Stomach (tissue), 9 donors: ENCODE measurements around the gene TK1. TPM values are rescaled to one million over a fixed set of nuclear protein-coding genes. Genes with fewer than 3 reads are reported as not detected.

Experiments used
- DNase-seq, 2 donors: peaks; one replicate each; pipeline versions ENCODE4 v3.0.0 to v3.0.0-alpha.2; 2013 to 2019
- H3K27ac ChIP-seq, 5 donors: fragments of 200-600 bp in 4 of 5; sonication (generic) in 4 of 5; one replicate each; pipeline ENCODE4 v1.5.1; 2013 to 2019; ENCODE audit warnings: mild to moderate bottlenecking in 1 of 5, moderate library complexity in 1 of 5
- H3K27me3 ChIP-seq, 3 donors: fragments of 200-600 bp; sonication (generic); one replicate each; pipeline ENCODE4 v1.5.1; 2017 to 2019; ENCODE audit warnings: mixed run types in 1 of 3
- H3K36me3 ChIP-seq, 4 donors: fragments of 200-600 bp; sonication (generic); 1 replicate in 3 of 4; 2 replicates in 1 of 4; pipeline ENCODE4 v1.5.1; 2016 to 2019
- H3K4me1 ChIP-seq, 4 donors: fragments of 200-600 bp; sonication (generic); one replicate each; pipeline ENCODE4 v1.5.1; 2016 to 2019
- H3K4me3 ChIP-seq, 4 donors: fragments of 200-600 bp; sonication (generic) in 3 of 4; one replicate each; pipeline ENCODE4 v1.5.1; 2016 to 2019; ENCODE audit warnings: mild to moderate bottlenecking in 1 of 4
- H3K9me3 ChIP-seq, 4 donors: fragments of 200-600 bp; sonication (generic); one replicate each; pipeline ENCODE4 v1.5.1; 2016 to 2019
- CTCF ChIP-seq, 7 experiments: fragments of 450-650 bp in 4 of 7; fragments of 200-600 bp in 3 of 7; sonication (generic) in 3 of 7; IDR thresholded peaks; one replicate each; pipeline ENCODE4 v1.5.1; 2016 to 2019; ENCODE audit warnings: antibody characterized with exemption in 7 of 7, control low read depth in 2 of 7, mild to moderate bottlenecking in 1 of 7
- EP300 ChIP-seq: sonication (generic); formaldehyde crosslinking; IDR thresholded peaks from one replicate; pipeline ENCODE4 v1.6.1; 2017; ENCODE audit warnings: antibody characterized with exemption
- POLR2A ChIP-seq, 4 donors: fragments of 450-650 bp; IDR thresholded peaks; one replicate each; pipeline ENCODE4 v1.6.1; 2016; ENCODE audit warnings: antibody characterized with exemption in 4 of 4, control low read depth in 2 of 4, mild to moderate bottlenecking in 1 of 4, moderate library complexity in 1 of 4
- POLR2AphosphoS5 ChIP-seq, 3 donors: sonication (generic); formaldehyde crosslinking; IDR thresholded peaks; one replicate each; pipeline ENCODE4 v1.6.1; 2016; ENCODE audit warnings: antibody characterized with exemption in 3 of 3
- WGBS, 5 donors: extraction: QIAGEN DNeasy Blood & Tissue Kit in 3 of 5; methylation state at CpG; one replicate each; pipeline versions ENCODE4 v1.1.5 to v1.1.7; 2013 to 2018; 5-methylcytosine and 5-hydroxymethylcytosine counted together
- intact Hi-C: fragments of 100-400 bp; cut with DNase I; formaldehyde crosslinking; loops from one replicate; pipeline ENCODE4 v1.15.1; 2023; ENCODE audit warnings: low total_unique reads
- polyA plus RNA-seq, 3 donors: library from polyadenylated mRNA; stranded (reverse); fragments of 200-250 nt; gene quantifications; one replicate each; pipeline ENCODE4 v1.2.3, GENCODE V29; 2013
- total RNA-seq, 5 donors: library from RNA; depleted of rRNA; stranded (reverse); fragments of >200 nt; gene quantifications; one replicate each; pipeline versions ENCODE4 v1.1.0 to v1.2.3, GENCODE V29; 2014 to 2016
- donor health status: healthy with polysubstance abuse.
- donor health status: Bipolar disorder and iron deficiency.
- donor health status: healthy.

The TK1 gene
- total and polyA plus RNA-seq, 8 donors = 4.5 to 38.1 (median 17.7) TPM

GRCh38 chr17:78127239-78127887 is 59.5 kb downstream of the TK1 start:
- no peaks in the 10 kb centered on the region for H3K9me3 ChIP-seq
- intact Hi-C loops = no loop called here
- 13 to 39% (median 19%) methylated on average over 5 to 25 of the region's 25 CpGs for WGBS, 5 donors
- peaks cover 0 to 44% (median 5%) of the 10 kb centered on the region in 3 donors for H3K27me3 ChIP-seq
- peak; percentile 57 to 83 for DNase-seq
- H3K4me3 ChIP-seq = peak overlapping the region; percentile 68 to 88 (median 72)
- H3K4me1 ChIP-seq = peaks cover 55 to 89% (median 71%) of the 10 kb centered on the region in 4 donors
- H3K27ac ChIP-seq = peak overlapping the region; percentile 63 to 91 (median 83)
- peaks cover 4 to 39% (median 26%) of the 10 kb centered on the region in 4 donors for H3K36me3 ChIP-seq
- TF ChIP-seq EP300 = no peak
- TF ChIP-seq POLR2AphosphoS5 (IDR thresholded peaks at IDR 0.05) = peak in 2 of 3 donors; percentile 57 to 59
- no peak for TF ChIP-seq POLR2A (IDR thresholded peaks at IDR 0.05)
- no peak for TF ChIP-seq CTCF (IDR thresholded peaks at IDR 0.05)

- Histone ChIP-seq H3K4me3 (peak overlapping the region in 3 of 4 donors; percentile 71 to 88 (median 72)), H3K36me3 (peaks cover 4 to 44% (median 31%) of the 10 kb centered on the region in 4 donors), H3K27me3 (peaks cover 0 to 39% (median 4%) of the 10 kb centered on the region in 3 donors), H3K4me1 (peaks cover 50 to 89% (median 67%) of the 10 kb centered on the region in 4 donors), H3K9me3 (no peaks in the 10 kb centered on the region), H3K27ac (peak overlapping the region in 4 of 5 donors; percentile 77 to 91 (median 84))
- intact Hi-C loops = no loop called here
- no peak for TF ChIP-seq POLR2A (IDR thresholded peaks at IDR 0.05)
- TF ChIP-seq EP300 = no peak
- TF ChIP-seq CTCF (IDR thresholded peaks at IDR 0.05) = no peak
- TF ChIP-seq POLR2AphosphoS5 (IDR thresholded peaks at IDR 0.05) = no peak
- DNase-seq = no peak
- WGBS, 5 donors = 31 to 85% (median 69%) methylated on average over 2 to 6 of the region's 6 CpGs
Observed at GRCh38 chr17:78126895-78127238, 60.0 kb downstream of the TK1 start.

- peaks cover 4 to 50% (median 34%) of the 10 kb centered on the region in 4 donors for H3K36me3 ChIP-seq
- intact Hi-C loops = no loop called here
- DNase-seq = peak in 1 of 2 donors; percentile 54
- H3K27me3 ChIP-seq = peaks cover 0 to 33% (median 0%) of the 10 kb centered on the region in 3 donors
- peak overlapping the region; percentile 10 to 91 (median 83) for H3K27ac ChIP-seq
- WGBS, 5 donors = 72 to 86% (median 81%) methylated on average over 10 to 25 of the region's 25 CpGs
- peak overlapping the region in 3 of 4 donors; percentile 71 to 88 (median 72) for H3K4me3 ChIP-seq
- no peak for TF ChIP-seq POLR2A (IDR thresholded peaks at IDR 0.05)
- TF ChIP-seq EP300 = no peak
- no peak for TF ChIP-seq CTCF (IDR thresholded peaks at IDR 0.05)
- no peak for TF ChIP-seq POLR2AphosphoS5 (IDR thresholded peaks at IDR 0.05)
- H3K4me1 ChIP-seq = peaks cover 44 to 85% (median 62%) of the 10 kb centered on the region in 4 donors
- H3K9me3 ChIP-seq = no peaks in the 10 kb centered on the region
Observed at GRCh38 chr17:78125976-78126894, 60.6 kb downstream of the TK1 start.
